DMS153 treated with DMSO at 0.1 percent for 48 hours (cell line): Measurements from ENCODE around the gene SLC6A9.
A peak's percentile ranks its signal among the peaks of the same experiment; 100 is the strongest.

Source experiments
- DNase-seq: peaks from one replicate; lab custom pipeline; 2025; ENCODE audit not compliant: unreplicated experiment; lab: John Stamatoyannopoulos, UW

The SLC6A9 gene

GRCh38 chr1:43986712-43987111 is 44.5 kb downstream of the SLC6A9 start:
- no peak for DNase-seq

- no peak for DNase-seq
Measured at GRCh38 chr1:43985984-43986595, 45.2 kb downstream of the SLC6A9 start.

- DNase-seq, result no peak
Measured at GRCh38 chr1:43984855-43985254, 46.4 kb downstream of the SLC6A9 start.

- DNase-seq, result no peak
Measured at GRCh38 chr1:43983253-43983899, 47.9 kb downstream of the SLC6A9 start.

GRCh38 chr1:43982808-43983207 is 48.5 kb downstream of the SLC6A9 start:
- no peak for DNase-seq

GRCh38 chr1:43982241-43982640 is 49.0 kb downstream of the SLC6A9 start:
- DNase-seq, result no peak

GRCh38 chr1:43981636-43982035 is 49.6 kb downstream of the SLC6A9 start:
- no peak for DNase-seq

GRCh38 chr1:43981135-43981491 is 50.1 kb downstream of the SLC6A9 start:
- DNase-seq, result no peak

- no peak for DNase-seq
Measured at GRCh38 chr1:43980255-43981134, 50.8 kb downstream of the SLC6A9 start.

GRCh38 chr1:43979528-43980254 is 51.6 kb downstream of the SLC6A9 start:
- DNase-seq, result no peak

GRCh38 chr1:43979261-43979527 is 52.1 kb downstream of the SLC6A9 start:
- DNase-seq, result no peak

- DNase-seq, result peak; percentile 19
Measured at GRCh38 chr1:43978551-43979260, 52.6 kb downstream of the SLC6A9 start, which contains the start of gene B4GALT2. TSS of gene B4GALT2 (plus strand) at chr1:43979210. CDS start at chr1:43981161, 1,951 bp downstream.

- no peak for DNase-seq
Measured at GRCh38 chr1:43978264-43978550, 53.1 kb downstream of the SLC6A9 start.

- DNase-seq, result no peak
Measured at GRCh38 chr1:43977376-43978263, 53.6 kb downstream of the SLC6A9 start.

GRCh38 chr1:43976890-43977289 is 54.4 kb downstream of the SLC6A9 start:
- DNase-seq, result no peak

GRCh38 chr1:43976045-43976444 is 55.2 kb downstream of the SLC6A9 start:
- DNase-seq, result no peak

- no peak for DNase-seq
Measured at GRCh38 chr1:43975249-43975961, 55.9 kb downstream of the SLC6A9 start.

GRCh38 chr1:43974443-43975248 is 56.6 kb downstream of the SLC6A9 start, which contains the start of gene ATP6V0B:
TSS of gene ATP6V0B (plus strand) at chr1:43974960. CDS start at chr1:43975041, 81 bp downstream.
- peak; percentile 94 for DNase-seq
